Panc1 (cell line): ENCODE data around the gene DAPK2. TPM values are rescaled to one million over a fixed set of nuclear protein-coding genes. Genes with fewer than 3 reads are reported as not detected.

Experiments
- ATAC-seq: fragments of 200-7000 bp; cut with Tn5 transposase; 2 replicates; pipeline ENCODE4 v1.9.1; 2020; ENCODE audit warnings: mild to moderate bottlenecking, moderate library complexity
- BruUV-seq: library from RNA; stranded (reverse); fragments of 400-500 nt; replicated peaks from 2 replicates; lab custom pipeline; 2021; lab: Mats Ljungman, UMichigan
- CTCF ChIA-PET: fragments of 300-600 bp; sonication (Branson Sonifier 250); formaldehyde crosslinking; loops from one replicate; lab custom pipeline; 2022; ENCODE audit warnings: antibody characterized with exemption; lab: Charles Lee
- POLR2A ChIA-PET: fragments of 300-600 bp; sonication (Branson Sonifier 250); formaldehyde crosslinking; loops from one replicate; lab custom pipeline; 2022; ENCODE audit warnings: antibody characterized with exemption; lab: Charles Lee
- DNase-seq: peaks from one replicate; pipeline ENCODE4 v3.0.0-alpha.2; 2010; ENCODE audit warnings: low read depth, low spot score
- H3K27ac ChIP-seq: 2 replicates; pipeline ENCODE4 v1.5.1; 2011; ENCODE audit warnings: mild to moderate bottlenecking, low read length, inconsistent platforms
- H3K27me3 ChIP-seq: fragments of 200-500 bp; sonication (Bioruptor generic); 2 replicates; pipeline ENCODE4 v1.6.0; 2014; ENCODE audit warnings: low read length, inconsistent platforms; ENCODE audit not compliant: control insufficient read depth, insufficient read depth
- H3K36me3 ChIP-seq: fragments of 200-500 bp; sonication (Bioruptor generic); 2 replicates; pipeline ENCODE4 v1.5.1; 2014; ENCODE audit warnings: inconsistent platforms, mild to moderate bottlenecking, low read length, moderate library complexity; ENCODE audit not compliant: control insufficient read depth, insufficient read depth
- H3K4me1 ChIP-seq: 2 replicates; pipeline ENCODE4 v1.5.1; 2011; ENCODE audit warnings: inconsistent platforms, mild to moderate bottlenecking, low read length, moderate library complexity; ENCODE audit not compliant: control insufficient read depth, insufficient read depth
- H3K4me3 ChIP-seq, 2 experiments: 2 replicates each; pipeline ENCODE4 v1.5.1; 2011 to 2012; ENCODE audit warnings: low read depth in 2 of 2, low read length in 2 of 2, mild to moderate bottlenecking in 2 of 2, inconsistent platforms in 1 of 2, moderate library complexity in 1 of 2
- H3K9me3 ChIP-seq: fragments of 200-500 bp; sonication (Bioruptor generic); 2 replicates; pipeline ENCODE4 v1.5.1; 2014; ENCODE audit warnings: low read depth, mild to moderate bottlenecking, inconsistent platforms, low read length, moderate library complexity; ENCODE audit not compliant: control insufficient read depth, insufficient read depth
- POLR2AphosphoS5 ChIP-seq: IDR thresholded peaks from 2 replicates; pipeline ENCODE4 v1.6.1; 2012; ENCODE audit warnings: mild to moderate bottlenecking, low read depth, low read length, moderate library complexity
- SIN3A ChIP-seq: IDR thresholded peaks from 2 replicates; pipeline ENCODE4 v1.6.1; 2012; ENCODE audit warnings: low read depth, mild to moderate bottlenecking, low read length, moderate library complexity, borderline replicate concordance; ENCODE audit not compliant: insufficient read depth
- TCF7L2 ChIP-seq: IDR thresholded peaks from 2 replicates; pipeline ENCODE4 v1.6.1; 2011; ENCODE audit warnings: mild to moderate bottlenecking, low read depth, low read length, inconsistent platforms
- in situ Hi-C: cut with HindIII; loops from 2 replicates; pipeline ENCODE4 v1.10.0; 2016; ENCODE audit warnings: low sequenced_read_pairs, low pct_unique_long_range_greater_than_20kb
- intact Hi-C: fragments of 100-400 bp; cut with micrococcal nuclease; formaldehyde crosslinking; loops from one replicate; pipeline ENCODE4 v1.10.0; 2022; ENCODE audit not compliant: unreplicated experiment
- total RNA-seq: library from RNA; stranded (reverse); gene quantifications from one replicate; pipeline ENCODE4 v1.2.1, GENCODE V29; 2021; ENCODE audit not compliant: unreplicated experiment
- TF ChIP-seq, protein P1 (sequence below): fragments of 450-650 bp; IDR thresholded peaks from 2 replicates; pipeline ENCODE4 v1.5.1; 2017; ENCODE audit warnings: mild to moderate bottlenecking
- TF ChIP-seq, protein P2 (sequence below), 2 experiments: IDR thresholded peaks; 2 replicates each; pipeline ENCODE4 v1.6.1; 2011 to 2012; ENCODE audit warnings: low read depth in 2 of 2, control low read depth in 1 of 2, low read length in 1 of 2, mild to moderate bottlenecking in 1 of 2, moderate library complexity in 1 of 2; ENCODE audit not compliant: insufficient read depth in 1 of 2

The DAPK2 gene
- total RNA-seq, 1 experiment from 2014 or later = 10.2 TPM

DNA sequence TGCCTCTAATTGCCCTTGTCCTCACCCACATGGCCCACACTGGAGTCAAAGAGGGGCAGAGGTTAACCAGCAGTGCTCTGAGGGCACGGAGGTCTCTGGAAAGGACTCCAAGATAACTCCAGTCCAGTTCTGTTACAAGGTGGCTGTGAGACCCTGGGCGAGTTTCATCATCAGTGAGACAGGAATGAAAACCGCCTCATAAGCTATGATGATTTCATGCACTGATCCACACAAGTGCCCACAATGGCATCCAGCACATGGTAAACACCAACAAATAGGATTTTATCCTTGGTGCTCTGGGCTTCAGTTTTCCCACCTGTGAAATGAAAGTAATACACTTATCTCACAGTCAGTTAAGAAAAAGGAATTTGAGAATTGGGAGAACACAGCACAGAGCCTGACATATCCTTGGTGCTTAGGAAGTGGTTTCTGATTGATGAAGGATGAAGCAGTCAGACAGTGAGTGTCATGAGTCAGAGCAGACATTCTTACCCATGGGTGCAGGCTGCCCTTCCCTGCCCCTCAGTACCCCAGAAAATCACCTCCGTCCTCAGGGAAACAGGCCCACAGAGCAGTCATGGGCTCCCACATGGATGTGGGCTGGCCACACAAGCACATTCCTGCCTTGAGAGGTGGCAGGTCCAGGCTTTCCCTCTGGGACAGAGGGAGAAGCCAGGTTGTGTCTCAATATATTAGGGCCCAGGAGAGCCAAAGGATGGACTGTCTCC is 48.4 kb downstream of the DAPK2 start:
- Histone ChIP-seq H3K27ac (no peak overlapping the region), H3K4me3 (no peak overlapping the region), H3K36me3 (no peaks in the 10 kb centered on the region), H3K27me3 (no peaks in the 10 kb centered on the region), H3K4me1 (no peaks in the 10 kb centered on the region), H3K9me3 (no peaks in the 10 kb centered on the region)
- TF ChIP-seq, protein P1, sequence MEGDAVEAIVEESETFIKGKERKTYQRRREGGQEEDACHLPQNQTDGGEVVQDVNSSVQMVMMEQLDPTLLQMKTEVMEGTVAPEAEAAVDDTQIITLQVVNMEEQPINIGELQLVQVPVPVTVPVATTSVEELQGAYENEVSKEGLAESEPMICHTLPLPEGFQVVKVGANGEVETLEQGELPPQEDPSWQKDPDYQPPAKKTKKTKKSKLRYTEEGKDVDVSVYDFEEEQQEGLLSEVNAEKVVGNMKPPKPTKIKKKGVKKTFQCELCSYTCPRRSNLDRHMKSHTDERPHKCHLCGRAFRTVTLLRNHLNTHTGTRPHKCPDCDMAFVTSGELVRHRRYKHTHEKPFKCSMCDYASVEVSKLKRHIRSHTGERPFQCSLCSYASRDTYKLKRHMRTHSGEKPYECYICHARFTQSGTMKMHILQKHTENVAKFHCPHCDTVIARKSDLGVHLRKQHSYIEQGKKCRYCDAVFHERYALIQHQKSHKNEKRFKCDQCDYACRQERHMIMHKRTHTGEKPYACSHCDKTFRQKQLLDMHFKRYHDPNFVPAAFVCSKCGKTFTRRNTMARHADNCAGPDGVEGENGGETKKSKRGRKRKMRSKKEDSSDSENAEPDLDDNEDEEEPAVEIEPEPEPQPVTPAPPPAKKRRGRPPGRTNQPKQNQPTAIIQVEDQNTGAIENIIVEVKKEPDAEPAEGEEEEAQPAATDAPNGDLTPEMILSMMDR = no peak
- TF ChIP-seq POLR2AphosphoS5 (no peak), TCF7L2 (no peak), SIN3A (no peak)
- TF ChIP-seq, protein P2, sequence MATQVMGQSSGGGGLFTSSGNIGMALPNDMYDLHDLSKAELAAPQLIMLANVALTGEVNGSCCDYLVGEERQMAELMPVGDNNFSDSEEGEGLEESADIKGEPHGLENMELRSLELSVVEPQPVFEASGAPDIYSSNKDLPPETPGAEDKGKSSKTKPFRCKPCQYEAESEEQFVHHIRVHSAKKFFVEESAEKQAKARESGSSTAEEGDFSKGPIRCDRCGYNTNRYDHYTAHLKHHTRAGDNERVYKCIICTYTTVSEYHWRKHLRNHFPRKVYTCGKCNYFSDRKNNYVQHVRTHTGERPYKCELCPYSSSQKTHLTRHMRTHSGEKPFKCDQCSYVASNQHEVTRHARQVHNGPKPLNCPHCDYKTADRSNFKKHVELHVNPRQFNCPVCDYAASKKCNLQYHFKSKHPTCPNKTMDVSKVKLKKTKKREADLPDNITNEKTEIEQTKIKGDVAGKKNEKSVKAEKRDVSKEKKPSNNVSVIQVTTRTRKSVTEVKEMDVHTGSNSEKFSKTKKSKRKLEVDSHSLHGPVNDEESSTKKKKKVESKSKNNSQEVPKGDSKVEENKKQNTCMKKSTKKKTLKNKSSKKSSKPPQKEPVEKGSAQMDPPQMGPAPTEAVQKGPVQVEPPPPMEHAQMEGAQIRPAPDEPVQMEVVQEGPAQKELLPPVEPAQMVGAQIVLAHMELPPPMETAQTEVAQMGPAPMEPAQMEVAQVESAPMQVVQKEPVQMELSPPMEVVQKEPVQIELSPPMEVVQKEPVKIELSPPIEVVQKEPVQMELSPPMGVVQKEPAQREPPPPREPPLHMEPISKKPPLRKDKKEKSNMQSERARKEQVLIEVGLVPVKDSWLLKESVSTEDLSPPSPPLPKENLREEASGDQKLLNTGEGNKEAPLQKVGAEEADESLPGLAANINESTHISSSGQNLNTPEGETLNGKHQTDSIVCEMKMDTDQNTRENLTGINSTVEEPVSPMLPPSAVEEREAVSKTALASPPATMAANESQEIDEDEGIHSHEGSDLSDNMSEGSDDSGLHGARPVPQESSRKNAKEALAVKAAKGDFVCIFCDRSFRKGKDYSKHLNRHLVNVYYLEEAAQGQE (IDR thresholded peaks at IDR 0.05; ENCODE audit: insufficient read depth in 1 of 2, low read depth in 2 of 2, low read length in 1 of 2) = no peak
- ATAC-seq = 0 out of 2 replicates have a peak, but pooled peaks have one; percentile 14
- CTCF ChIA-PET = no interaction called here
- in situ Hi-C loops = no loop called here
- POLR2A ChIA-PET = no interaction called here
- no peak for DNase-seq
- intact Hi-C loops = no loop called here
- BruUV-seq = no TSS peak

DNA sequence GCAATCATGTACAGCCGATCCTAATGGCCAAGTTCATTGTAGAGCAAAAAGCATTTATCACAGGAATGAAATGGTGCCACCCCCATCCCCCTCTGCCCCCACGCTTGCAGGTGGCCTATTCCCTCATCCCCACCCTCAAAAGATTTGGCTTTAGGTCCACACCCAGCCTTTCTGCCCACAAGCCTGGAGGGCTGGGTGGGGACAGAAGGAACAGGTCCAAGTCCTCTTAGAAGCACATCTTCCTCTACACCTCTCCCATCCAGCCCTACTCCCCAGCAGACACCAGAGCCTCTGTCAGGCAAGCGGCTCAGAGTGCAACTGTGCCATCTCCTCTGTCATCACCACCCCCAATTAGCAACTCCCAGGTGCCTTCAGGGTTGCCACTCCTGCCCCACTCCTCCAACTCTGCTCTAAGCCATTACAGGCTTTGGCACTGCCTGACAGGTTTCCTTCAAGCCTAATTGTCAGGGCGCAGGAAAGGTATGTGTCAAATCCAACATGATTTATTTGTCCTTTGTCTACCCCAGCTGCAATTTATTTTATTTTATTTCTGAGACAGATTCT is 49.4 kb downstream of the DAPK2 start:
- TF ChIP-seq, protein P2 (IDR thresholded peaks at IDR 0.05; ENCODE audit: insufficient read depth in 1 of 2, low read depth in 2 of 2, low read length in 1 of 2) = no peak
- TF ChIP-seq SIN3A (no peak), TCF7L2 (no peak), POLR2AphosphoS5 (no peak)
- TF ChIP-seq, protein P1 = no peak
- Histone ChIP-seq H3K27me3 (no peaks in the 10 kb centered on the region), H3K9me3 (no peaks in the 10 kb centered on the region), H3K4me1 (no peaks in the 10 kb centered on the region), H3K27ac (no peak overlapping the region), H3K36me3 (no peaks in the 10 kb centered on the region), H3K4me3 (no peak overlapping the region)
- ChIA-PET POLR2A (no interaction called here), CTCF (no interaction called here)
- no TSS peak for BruUV-seq
- in situ Hi-C loops (no loop called here), intact Hi-C loops (no loop called here)
- DNase-seq (no peak), ATAC-seq (no peak)
